OCI-LY7 (cell line): ENCODE results near the gene R3HCC1L.

ENCODE experiments used
- EZH2phosphoT487 ChIP-seq: fragments of 200-600 bp; sonication (generic); IDR thresholded peaks from 2 replicates; pipeline ENCODE4 v1.6.1; 2018; ENCODE audit warnings: low read depth, borderline replicate concordance, mild to moderate bottlenecking, mixed run types, antibody characterized with exemption, low read length, moderate library complexity, mixed read lengths
- TF ChIP-seq, protein P1 (sequence below): fragments of 200-600 bp; sonication (generic); conservative IDR thresholded peaks from 2 replicates; pipeline ENCODE4 v1.5.1; 2014; ENCODE audit warnings: mild to moderate bottlenecking, antibody characterized with exemption, low read length, moderate library complexity, mixed read lengths

DNA sequence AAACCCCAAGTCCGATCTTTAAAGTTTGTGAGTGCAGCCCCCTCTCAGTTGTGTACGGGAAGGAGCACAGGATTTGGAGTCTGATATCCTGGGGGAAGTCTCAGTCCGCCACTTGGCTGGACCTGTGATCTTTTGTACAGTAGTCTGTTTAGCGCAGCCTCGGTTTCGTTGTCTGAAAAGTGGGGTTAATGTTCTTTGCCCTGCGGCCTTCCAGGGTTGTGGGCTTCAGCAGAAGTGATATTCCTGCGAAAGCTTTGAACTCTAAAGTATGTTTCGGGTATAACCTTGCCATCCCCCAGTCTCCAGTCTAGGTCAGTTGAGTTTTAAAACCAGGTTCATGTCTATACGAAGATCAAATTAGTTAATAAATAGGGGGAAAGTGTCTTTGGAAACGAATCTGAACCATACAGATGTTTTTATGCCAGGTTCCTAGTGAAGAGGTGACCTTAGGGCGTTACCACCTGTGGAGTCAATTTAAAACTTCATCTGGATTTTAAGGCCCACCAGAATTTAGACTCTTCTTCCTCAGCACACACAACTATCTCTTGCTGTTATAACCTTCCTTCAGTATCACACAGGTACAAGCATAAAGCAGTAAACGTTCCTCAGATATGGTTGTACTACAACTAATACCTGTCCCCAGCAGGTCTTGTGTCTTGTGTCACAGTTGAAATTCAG is 904 bp downstream of the R3HCC1L start:
- TF ChIP-seq, protein P1, sequence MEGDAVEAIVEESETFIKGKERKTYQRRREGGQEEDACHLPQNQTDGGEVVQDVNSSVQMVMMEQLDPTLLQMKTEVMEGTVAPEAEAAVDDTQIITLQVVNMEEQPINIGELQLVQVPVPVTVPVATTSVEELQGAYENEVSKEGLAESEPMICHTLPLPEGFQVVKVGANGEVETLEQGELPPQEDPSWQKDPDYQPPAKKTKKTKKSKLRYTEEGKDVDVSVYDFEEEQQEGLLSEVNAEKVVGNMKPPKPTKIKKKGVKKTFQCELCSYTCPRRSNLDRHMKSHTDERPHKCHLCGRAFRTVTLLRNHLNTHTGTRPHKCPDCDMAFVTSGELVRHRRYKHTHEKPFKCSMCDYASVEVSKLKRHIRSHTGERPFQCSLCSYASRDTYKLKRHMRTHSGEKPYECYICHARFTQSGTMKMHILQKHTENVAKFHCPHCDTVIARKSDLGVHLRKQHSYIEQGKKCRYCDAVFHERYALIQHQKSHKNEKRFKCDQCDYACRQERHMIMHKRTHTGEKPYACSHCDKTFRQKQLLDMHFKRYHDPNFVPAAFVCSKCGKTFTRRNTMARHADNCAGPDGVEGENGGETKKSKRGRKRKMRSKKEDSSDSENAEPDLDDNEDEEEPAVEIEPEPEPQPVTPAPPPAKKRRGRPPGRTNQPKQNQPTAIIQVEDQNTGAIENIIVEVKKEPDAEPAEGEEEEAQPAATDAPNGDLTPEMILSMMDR, result no peak
- no peak for TF ChIP-seq EZH2phosphoT487
